Measurements from ENCODE around the gene ZFP62.
"Not testable (repeated sequence)": the region's sequence is repeated elsewhere in the genome, so short reads cannot be mapped to it uniquely, and the experiment has no call there.

The ZFP62 gene

GRCh38 chr5:180828756-180829531 is 32.1 kb downstream of the ZFP62 start:
- not testable (repeated sequence) for DNase-seq

DNA sequence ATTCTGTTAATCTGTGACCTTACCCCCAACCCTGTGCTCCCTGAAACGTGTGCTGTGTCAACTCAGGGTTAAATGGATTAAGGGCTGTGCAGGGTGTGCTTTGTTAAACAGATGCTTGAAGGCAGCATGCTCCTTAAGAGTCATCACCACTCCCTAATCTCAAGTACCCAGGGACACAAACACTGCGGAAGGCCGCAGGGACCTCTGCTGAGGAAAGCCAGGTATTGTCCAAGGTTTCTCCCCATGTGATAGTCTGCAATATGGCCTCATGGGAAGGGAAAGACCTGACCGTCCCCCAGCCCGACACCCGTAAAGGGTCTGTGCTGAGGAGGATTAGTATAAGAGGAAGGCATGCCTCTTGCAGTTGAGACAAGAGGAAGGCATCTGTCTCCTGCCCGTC is 33.7 kb downstream of the ZFP62 start:
- DNase-seq: not testable (repeated sequence)

GRCh38 chr5:180825768-180826525 is 35.1 kb downstream of the ZFP62 start:
- DNase-seq: no peak

DNA sequence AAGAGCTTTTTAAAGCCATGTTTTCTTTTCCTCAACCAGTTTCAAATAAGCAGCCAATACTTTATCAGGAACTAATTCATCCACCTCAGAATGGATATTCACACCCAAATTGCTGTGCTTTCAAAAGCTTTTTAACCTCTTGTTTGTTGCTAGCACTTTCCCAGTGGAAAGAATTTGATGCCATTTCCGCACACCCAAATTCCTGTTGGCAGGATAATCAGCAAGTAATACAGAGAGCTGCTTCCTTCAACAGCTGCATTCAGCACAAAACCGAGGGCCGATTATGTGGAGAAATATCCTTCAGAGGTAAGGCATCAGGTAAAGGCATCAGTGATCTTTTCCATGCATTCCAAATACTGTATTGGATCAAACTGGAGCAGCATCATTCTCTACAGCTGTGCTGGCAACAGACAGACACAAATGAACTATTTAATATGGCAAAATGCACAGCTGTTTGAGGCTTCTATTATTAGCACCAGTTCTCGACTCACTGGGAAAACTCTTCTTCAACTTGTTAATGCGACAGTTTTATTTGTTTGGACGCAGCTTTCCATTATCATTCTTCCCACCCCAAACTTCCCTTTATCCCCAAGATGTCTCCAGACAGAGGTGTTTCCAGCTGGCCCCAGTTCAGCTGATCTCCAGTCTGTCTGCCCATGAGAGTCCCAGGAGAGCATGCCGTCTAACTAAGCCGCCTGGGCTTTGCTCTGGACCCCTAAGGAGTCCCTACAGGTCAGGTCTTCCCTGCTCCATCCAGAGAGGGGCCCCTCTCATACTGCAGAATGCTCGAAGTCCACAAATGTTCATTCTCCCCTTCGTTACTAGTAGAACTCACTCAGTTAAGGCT is 36.2 kb downstream of the ZFP62 start:
- DNase-seq: no peak

GRCh38 chr5:180823940-180824629 is 37.0 kb downstream of the ZFP62 start:
- DNase-seq: no peak

DNA sequence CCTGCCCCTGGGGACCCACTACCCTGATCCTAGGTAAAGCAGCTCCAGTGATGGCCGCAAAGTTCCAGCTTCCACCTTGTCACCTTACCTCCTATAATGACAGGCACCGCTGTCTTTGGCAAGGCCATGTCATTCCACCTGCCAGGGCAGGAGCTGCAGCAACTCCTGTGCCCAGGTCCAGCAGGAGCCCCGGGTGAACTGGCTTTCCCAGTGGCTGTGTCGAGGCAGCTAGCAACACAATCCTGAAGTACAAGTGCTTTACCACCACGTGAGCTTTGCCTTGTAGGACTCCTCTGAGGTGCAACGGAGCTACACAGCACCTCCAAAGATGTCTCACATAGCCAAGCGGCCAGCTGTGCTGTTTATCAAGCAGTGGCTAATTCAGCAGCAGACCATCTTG is 37.7 kb downstream of the ZFP62 start:
- no peak for DNase-seq

GRCh38 chr5:180821538-180821937 is 39.5 kb downstream of the ZFP62 start:
- no peak for DNase-seq

GRCh38 chr5:180820788-180821321 is 40.2 kb downstream of the ZFP62 start:
- DNase-seq: peak in 1 of 2 experiments; percentile 24

DNA sequence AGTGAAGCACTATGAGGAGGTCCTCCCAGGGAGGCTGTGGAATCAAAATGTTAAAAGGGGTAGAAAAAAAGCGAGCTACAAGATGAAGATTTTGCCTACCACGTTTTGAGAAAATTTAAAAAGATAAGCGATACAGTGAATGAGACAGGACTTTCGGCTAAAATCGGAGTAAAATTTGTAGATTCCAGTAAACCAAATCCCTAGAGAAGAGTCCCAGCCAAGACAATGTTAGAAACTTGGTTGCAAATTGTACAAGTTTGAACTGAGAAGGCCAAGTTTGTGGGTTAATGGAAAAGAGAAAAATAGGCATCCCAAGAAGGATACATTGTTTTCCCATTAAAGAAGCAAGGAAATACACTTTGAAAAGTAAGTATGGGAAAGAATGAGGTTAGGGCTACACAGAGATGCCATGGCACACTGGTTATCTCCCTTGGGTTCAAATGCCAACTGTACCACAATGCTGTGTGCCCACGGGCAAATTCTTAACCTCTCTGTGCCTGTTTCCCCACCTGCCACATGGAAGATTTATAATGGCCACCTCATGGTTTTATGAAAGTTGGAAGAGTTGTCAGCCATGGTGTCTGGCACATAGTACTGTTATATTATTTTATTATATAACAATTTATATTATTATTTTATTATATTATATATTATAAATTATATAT is 42.3 kb downstream of the ZFP62 start:
- DNase-seq: no peak

- DNase-seq: no peak
Measured at GRCh38 chr5:180817893-180818674, 43.0 kb downstream of the ZFP62 start.

GRCh38 chr5:180816608-180817534 is 44.2 kb downstream of the ZFP62 start:
- no peak for DNase-seq

GRCh38 chr5:180815293-180815917 is 45.7 kb downstream of the ZFP62 start:
- no peak for DNase-seq

- DNase-seq: no peak
Measured at GRCh38 chr5:180813420-180813819, 47.7 kb downstream of the ZFP62 start.

DNA sequence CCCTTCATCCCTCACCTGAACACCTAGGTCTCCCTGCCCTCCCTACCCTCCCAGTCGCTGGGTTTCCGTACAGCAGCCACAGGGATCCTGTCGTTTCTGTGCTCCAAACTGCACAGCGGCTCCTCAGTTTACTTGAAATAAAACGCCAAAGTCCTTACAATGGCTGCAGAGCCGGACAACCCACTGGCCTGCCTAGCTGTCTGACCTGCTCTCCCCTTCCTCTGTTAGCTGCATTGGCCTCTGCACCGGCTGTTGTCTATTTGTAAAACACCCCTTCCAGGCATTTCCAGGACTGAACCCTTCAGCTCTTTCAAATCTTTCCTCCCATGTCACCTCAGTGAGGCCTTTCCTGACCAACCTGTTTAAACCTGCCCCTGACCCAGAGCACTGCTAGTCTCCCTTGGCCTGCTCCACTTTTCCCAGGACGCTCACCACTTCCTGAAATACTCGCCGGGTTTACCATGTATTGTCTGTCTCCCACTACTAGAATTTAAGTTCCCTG is 49.4 kb downstream of the ZFP62 start:
- peak in 1 of 2 experiments; percentile 22 for DNase-seq

DNA sequence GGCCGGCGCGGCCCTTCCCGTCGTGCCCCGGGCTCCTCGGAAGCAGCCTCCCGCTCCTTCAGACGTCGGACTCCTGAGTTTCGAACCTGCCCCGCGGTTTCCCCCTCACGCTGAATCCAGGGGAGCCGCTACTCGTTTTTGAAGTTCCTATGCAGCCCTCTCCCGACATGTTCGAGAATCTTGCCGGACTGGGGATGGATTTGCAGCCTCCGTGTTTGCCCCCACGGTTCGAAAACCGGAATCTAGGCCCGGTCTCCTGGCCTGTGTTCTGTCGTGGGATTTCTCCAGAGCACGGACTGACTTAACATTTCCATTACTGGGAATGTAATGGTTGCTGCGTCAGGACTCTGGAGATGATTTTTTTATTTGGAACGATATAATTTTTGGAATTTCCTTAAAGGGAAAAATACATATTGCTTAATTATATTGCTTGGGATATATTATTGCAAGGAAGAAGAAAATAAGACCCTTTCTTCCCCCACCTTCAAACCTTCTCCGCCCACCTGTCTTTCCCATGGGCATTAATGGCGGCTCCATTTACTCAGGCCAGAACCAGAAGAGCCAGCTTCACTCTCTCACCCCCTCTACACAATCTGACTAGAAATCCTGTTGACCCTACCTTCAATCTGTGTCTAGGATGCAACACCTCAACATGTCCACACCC is 50.0 kb downstream of the ZFP62 start:
- no peak for DNase-seq

DNA sequence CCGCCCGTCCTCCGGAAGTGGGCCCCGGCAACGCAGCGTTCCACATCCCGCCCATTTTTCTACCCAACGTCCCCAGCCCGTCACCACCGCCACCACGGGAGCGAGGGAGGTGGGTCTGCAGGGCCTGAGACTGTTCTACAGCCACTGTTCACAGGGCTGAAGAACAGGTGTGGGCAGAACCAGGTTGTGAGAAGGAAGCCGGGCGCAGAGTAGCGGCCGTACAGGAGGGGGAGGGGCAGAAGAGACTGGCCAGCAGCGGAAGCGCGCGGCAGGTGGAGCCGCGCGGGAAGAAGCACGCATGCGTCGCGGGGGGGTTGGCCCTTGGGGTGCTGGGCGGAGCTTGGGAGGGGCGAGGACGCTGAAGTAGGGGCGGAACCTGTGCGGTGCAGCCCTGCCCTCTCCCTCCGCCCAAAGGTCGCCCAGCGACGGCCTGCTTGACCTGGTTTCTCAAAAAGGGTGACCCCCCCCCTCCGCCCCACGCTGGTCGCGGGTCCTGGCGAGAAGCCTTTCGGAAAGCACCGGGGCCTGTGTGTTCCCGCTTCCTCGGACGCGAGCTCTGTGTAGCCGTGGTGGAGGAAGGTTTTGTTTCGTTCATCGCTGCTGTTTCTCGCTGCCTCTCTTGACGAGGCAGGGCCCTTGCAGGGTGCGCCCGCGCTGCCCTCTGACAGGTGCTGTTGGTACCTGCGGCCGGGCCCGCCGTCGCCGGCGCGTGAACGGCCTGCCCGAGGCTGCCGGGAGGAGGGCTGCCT is 50.7 kb downstream of the ZFP62 start:
- DNase-seq: peak; percentile 86 to 90

- DNase-seq: peak; percentile 41 to 92
Measured at GRCh38 chr5:180809403-180810209, 51.5 kb downstream of the ZFP62 start.

Measured in NCI-H526 (cell line).